Fibroblast of skin of back (primary cell): ENCODE data around the gene NKX1-1.

ENCODE experiments used
- DNase-seq: peaks from one replicate; pipeline ENCODE4 v3.0.0-alpha.2; 2013

The NKX1-1 gene

DNA sequence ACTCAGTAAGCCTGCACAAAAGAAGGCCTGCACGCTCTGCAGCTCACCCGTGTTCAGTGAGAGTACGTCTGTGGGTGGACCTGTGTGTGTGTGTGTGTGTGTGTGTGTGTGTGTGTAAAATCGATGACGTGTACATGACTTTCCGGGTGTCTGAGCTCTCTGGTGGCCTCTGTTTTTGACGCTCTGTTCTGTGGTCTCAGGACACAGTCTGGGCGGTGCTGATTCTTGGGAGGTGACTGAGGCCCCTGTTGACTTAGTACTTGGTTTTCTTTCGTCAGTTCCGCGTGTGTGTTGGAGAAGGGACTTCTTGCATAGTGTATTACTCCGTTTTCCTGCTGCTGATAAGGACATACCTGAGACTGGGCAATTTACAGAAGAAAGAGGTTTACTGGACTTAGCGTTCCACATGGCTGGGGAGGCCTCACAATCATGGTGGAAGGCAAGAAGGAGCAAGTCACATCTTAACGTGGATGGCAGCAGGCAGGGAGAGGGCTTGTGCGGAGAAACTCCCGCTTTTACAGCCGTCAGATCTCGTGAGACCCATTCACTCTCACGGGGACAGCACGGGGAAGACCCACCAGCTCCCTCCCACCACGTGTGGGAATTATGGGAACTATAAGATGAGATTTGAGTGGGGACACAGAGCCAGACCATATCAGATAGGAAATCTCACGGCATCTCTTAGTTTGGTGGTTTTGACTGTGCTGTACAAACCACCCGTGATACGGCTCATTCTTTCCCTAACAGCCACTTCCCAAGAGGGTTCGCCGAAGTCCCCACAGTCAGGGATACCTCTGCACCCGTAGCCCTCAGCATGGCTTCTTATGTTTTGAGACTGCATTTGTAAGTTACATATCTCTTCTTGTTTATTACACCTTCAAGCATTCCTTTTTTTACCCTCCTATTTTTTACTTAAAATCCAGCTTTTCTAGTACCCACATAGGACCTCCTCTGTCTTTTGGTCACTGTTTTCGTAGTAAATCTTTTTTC is 34.8 kb downstream of the NKX1-1 start:
- no peak for DNase-seq

DNA sequence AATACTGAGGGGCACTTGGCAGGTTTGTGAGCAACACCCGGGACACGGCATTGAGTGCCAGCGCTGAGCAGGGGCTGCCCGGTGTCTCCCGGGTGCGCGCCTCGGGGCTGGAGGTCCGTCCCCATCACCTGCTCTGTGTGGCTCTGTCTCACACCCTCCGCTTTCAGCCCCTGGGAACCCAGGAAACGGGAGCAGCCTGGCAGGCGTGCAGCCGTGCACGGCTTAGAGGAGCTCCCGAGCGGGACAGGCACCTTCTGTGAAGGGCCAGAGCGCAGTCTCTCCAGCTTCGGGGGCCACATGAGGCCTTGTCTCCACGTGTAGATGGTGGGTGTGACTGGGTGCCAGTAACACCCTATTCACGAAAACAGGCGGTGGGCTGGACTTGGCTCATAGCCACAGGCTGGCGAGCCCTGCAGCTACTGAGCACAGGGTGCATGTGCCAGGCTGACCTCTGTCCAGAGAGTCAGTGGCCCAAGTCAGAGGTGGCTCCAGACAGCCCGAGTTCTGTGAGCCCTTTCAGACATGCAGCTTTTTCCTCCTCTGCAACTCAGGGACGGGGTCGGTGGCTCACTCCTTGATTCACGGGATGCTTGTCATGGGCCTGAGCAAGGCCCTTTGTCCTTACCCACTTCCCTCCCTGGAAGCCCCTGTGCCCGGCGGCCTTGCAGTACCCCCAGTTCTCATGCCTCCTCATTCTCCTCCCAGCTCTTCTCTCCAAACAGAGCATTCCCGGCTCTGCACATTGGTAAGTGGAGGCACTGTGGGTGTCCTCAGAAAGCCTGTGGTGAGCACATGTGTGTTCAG is 35.7 kb downstream of the NKX1-1 start:
- DNase-seq, result no peak

DNA sequence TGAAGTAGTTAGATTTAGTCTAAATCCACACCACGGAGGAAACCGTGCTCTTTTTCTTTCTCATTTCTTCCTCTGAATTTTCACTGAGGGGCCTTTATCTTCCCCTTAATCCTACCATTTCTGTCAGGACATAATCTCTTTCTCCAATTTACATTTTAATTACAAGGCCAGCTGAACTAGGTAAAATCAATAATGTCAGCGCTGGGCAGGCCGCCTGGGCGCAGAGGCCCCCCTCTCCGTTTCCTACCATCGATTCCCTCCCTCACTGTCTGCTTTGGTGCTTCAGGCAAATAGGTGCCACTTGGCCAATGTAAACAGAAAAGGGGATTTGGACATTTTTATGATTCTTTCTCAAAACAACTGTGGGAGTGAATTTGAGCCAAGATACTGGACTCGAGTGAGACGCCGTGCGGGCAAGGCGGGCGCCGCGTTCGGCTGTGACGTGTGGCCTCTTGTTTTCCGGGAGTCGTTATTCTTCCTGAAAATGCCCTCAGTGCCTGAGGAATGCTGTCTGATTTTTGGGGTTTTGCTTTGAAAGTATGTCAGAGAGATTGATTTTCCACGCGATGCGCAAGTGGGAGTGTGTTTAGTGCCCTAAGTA is 36.7 kb downstream of the NKX1-1 start:
- no peak for DNase-seq

DNA sequence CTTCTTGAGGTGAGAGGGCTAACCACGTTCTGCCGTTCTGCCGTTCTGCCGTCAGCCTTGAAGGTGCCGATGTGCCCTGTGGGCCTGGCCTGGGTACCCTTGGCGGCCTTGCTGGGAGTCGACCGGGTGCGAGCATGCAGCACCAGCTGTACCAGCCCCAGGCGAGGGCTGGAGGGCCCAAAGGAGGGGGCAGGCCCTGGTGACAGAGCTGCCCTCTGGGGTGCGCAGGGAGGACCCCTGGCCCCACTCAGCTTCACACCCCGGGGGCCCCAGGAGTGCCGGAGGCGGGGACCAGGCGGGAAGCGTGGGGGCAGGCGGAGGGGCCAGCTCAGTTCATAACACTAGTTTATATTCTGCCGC is 37.2 kb downstream of the NKX1-1 start:
- no peak for DNase-seq

DNA sequence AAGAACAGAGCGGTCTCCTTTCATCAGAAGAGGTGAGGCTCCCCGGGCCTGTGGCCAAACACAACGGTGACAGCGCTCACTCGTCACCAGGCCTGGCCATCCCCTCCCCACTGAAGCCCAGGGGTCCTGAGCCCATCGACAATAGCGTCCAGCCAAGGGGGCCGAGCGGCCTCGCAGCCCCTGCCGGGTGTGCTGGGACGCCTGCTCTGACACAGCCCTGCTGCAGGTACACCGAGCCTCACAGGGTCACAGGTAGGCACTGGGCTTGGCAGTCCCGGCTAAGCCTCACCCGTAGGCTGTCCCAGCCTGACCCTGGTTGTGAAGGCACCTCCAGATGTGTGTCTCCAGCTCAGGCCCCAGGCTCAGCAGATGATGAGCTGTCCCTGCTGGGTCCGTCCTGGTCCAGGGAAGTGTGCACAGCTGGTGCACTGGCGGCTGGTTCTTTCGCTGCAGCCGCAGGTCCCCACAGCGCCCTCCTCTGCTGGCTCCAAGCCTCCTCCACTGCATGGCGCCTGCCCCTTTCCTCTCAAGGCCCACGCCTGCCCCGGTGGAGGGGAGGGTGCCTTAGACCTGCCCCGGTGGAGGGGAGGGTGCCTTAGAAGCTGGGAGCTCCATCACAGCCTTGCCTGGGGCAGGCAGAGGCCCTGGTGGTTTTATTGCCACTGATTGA is 37.7 kb downstream of the NKX1-1 start:
- no peak for DNase-seq

DNA sequence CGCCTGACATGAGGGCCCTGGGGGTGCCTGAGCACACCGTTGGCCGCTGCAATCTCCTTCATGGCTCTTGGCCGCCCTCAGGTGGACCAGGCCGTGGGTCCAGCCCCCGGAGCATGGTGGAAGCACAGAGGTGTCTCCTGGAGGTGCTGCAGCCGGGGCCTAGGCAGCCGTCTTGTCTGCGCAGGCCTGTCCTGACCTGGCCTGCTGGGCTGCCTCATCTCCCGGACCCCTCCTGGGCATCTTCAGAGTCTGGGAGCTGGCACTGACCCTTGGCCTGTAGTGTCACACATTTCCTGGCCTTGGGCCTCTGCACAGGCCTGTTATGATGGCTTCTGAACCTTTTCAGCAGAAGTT is 38.3 kb downstream of the NKX1-1 start:
- no peak for DNase-seq

DNA sequence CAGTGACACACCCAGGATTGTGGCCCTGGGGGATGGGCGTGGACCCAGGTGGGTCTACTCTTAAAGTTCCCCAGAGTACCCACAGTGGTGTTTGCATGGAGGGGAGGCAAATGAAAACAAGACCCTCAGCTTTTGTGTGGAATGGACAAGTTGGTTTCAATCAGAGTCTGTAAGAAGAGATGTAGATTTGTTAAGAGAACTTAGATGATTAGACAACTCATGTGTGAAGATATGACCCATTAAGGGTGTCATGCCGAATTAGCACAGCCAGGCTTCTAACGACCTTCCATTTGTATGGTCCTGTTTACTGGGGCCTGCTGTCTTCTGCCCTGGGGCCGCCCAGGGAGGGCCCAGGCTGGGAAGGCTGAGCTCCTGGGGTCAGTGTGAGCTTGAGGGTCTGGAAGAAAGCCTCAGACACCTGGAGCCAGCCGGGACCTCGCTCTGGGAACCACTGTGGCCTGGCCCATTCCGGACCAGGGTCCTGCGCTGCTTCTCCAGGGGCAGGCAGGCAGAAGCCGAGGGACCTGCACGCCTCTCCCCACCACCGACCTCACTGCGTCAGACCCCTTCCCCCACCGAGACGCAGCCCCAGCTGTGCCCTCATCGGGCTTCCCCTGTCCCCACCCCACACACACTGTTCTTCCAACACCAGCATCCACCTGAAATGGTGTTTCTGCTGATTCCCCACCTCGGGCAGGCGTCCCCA is 38.9 kb downstream of the NKX1-1 start:
- no peak for DNase-seq

DNA sequence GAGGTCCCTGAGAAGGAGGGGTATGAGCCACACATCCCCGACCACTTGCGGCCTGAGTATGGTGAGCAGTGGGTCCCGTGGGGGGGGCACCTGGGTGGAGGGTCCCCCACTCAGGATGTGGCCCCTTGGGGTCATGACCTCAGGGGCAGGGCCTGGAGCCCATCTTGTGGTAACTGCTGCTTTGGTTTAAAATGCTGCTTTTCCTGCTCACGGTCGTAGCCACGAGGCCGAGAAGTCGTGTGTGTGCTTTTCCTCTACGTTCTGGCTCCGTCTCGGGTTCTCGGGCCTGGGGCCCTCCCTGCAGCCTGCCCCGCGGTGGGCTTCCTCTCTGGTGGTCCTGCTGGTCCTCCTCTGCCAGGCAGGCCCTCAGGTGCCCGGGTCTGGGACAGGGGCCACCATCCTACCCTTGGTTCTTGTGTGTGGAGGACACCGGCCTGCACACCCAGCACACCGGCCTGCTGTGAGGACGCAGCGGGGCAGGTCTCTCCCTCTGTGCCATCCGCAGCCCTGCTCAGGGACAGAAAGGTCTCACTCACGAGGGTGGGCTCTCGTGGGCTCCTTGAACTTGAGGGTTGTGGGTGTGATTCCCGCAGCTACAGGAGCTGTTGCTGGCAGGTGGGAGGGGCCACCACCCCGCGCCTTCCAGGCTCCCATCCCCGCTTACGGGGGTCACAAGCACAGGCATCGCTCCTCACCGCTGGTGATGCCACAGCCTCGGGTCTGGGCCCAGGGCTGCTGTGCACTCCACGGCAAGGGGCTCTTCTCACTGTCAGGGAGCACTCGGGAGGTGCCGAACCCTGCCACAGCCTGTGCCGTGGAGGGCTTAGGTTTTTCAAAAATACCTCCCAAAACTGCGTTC is 39.6 kb downstream of the NKX1-1 start:
- DNase-seq, result no peak

DNA sequence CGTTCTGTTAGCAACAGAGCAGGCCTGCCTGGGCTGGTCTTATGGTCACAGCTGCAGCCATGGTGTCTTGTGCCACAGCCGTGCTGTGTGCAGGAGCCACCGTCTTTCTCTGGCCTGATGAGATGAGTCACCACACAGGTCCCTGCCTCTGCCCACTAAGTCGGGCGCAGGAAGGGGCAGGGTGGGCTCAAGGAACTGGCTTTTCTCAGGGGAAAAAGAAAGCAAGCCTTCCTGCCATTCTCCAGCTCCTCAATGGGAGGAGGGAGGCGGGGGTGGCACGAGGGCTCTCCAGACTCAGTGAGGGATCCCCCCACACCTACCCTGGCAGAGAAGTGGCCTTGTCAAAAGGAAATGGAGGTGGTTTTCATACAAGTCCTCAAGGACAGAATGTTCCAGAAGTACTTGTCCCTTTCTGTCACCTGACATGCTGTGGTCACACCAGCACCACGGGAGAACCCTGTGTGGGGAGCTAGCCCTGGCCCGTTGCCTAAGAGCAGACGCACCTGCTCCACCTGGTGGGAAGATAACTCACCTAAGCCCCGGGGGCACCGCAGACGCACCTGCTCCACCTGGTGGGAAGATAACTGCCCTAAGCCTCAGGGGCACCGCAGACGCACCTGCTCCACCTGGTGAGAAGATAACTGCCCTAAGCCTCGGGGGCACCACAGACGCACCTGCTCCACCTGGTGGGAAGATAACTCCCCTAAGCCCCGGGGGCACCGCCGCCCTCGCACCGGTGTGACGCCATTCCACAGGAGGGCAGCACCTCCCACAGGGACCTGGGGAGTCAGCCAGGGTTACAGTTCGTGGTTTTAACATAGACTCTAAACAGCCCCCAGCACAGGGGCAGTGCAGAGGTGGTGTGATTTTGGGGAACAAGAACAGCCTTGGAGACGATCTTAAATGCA is 40.7 kb downstream of the NKX1-1 start:
- DNase-seq, result no peak

DNA sequence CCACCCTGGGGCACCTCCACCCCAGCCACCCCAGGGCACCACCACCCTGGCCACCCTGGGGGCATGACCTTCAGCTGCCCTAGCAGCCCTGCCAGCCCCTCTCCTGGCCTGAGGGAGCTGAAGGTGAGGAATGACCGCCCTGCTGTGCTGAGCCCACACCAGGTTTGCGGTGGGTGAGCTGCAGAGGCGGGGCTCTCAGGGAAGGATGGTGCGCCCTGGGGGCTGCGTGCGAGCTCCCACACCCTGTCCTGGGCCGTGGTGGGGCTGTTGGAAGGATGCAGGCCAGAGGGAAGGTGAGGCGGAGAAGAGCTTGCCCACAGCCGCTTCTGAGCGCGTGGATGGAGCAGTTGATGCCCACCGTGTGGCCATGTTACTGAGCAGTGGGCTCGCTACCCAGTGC is 41.5 kb downstream of the NKX1-1 start:
- no peak for DNase-seq

DNA sequence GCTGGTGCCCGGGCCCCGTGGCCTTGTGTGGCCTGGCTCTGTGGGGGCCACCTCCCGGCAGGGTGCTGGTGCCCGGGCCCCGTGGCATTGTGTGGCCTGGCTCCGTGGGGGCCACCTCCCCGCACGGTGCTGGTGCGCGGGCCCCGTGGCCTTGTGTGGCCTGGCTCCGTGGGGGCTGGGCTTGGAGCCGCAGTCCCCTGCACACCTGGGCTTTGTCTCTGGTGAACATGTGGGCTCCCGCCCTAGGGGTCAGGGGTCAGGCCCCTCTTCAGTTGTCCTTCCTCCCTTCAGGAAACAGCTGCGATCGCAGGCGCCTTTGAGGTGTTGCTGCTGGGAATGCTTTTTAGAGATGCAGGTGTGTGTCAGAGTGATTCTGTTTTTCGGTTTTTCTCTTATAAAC is 42.0 kb downstream of the NKX1-1 start:
- DNase-seq, result no peak

DNA sequence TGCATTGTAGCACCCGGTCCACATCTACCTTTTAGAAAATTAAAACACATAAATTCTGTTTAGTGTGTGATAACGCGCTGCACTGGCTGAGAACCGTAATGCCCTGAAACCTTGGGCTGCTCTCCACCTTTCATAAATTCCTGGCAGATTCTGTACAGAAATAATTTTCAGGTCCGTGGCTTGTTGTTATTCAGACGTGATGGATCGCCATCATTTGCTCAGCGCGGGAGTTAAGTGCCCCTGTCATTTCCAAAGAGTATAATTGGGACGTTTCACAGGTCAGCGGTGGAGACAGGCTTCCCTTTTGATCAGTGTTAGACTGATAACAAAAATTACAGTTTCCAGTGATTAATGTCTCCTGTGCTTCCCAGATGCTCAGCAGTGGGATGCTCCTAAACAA is 42.7 kb downstream of the NKX1-1 start:
- no peak for DNase-seq

DNA sequence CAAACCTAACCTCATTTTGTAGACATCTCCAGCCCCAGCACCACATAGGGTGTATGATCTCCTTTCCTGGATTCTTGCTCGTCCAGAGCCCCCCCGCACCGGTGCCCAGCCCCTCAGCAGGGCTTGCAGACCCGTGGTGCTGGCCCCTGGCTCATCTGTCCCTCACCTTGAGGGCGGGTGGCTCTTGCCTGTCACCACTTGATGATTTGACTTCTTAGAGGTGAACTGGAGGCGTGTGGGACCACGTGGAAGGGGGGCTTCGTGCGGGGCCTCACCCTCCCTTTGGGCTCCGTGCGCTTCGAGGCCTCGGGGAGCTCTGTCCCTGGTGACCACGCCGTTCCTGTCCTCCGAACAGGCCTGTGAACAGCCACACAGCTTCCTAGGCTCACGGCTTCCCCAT is 43.7 kb downstream of the NKX1-1 start:
- DNase-seq, result no peak

DNA sequence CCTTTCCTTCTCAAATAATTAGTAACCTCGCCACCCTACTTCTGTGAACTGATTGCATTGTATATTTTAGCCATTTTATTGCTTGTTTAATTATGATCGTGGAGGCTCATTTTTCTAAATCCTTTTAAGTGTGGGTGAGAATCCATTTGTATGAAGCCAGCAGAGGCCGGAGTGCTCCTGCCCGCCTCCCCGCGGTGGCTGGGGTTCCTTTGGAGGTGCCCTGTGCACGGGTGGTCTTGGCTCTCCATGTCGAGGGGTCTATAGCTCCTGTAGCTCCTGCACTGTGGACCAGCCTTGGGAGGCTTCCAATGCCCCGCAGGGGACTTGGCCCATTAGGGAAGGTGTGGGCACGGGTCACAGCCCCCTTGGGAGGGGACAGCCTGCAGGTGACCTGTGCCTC is 44.2 kb downstream of the NKX1-1 start:
- DNase-seq, result no peak

DNA sequence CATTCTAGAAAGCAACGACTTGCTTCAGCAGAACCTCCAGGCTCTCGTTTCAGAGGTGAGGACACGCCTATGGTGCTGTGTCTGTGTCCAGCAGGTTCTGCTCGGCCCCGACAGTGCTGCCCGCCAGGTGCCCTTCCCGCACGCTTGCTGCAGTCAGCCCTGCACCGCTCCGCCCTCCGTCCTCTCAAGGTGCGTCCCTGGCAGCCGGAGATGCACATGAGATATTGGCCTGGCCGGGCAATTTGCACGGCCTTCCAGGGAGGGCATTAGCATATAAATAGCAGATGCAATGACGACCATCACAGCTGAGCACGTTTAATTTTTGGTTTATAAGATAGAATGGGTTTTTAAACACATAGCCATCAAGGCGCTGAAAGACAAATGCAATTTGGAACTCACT is 44.8 kb downstream of the NKX1-1 start:
- no peak for DNase-seq

DNA sequence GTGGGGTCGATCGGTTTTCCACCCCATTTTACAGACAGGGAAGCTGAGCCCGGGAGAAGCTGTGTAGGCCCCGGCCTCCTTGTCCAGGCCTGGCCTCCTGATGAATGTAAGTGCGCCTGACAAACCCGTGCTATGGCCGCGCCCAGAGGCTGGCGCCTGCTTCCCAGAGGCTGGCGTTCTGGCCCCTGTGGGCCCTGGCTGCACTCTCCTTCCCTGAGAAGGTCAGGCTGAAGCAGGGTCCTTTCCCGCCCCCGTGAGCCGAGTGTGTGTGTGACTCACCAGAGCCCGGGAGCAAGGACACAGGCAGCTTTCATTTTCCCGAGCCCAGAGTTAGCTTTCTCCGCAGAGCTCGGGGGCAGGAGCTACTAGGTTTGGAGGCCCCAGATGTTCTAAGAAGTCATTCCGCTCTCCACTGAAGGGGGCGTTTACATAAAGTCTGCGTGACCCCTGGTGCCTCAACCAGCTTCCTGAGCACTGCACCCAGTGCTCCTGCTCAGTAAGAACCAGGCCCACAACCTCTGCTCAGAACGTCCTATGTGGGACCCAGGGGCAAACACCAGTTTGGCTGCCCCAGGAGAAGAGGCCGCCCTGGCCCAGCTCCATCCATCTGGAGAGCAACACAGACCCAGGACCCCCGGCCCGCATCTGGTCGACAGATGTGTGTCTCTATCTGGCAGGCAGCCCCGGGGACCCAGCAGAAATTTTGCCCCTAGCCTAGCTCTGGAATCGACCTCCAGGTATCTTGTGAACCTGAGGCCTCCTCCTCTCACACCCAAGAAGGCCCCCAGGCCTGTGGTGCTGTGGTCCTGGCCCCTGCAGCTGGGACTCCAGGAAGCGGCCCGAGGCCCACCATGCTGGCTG is 45.6 kb downstream of the NKX1-1 start:
- DNase-seq, result peak; percentile 60

DNA sequence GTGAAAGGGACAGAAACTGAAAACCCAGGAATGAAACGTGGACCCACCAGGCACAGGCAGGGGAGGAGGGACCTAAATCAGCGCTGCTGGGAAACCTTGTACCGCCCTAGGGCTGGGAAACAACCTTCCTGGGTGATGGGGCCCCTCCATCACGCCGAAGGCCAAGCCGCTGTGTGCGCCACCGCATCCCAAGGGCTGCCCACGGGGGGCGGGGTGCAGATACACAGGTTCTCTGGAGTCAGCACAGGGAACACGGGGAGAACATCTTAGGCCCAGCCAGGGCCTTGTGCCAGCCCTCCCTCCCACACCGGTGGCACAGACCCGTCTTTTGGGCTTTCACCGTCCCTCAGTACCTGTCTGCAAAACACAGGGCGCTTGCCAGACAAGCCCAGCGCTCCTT is 46.3 kb downstream of the NKX1-1 start:
- no peak for DNase-seq

DNA sequence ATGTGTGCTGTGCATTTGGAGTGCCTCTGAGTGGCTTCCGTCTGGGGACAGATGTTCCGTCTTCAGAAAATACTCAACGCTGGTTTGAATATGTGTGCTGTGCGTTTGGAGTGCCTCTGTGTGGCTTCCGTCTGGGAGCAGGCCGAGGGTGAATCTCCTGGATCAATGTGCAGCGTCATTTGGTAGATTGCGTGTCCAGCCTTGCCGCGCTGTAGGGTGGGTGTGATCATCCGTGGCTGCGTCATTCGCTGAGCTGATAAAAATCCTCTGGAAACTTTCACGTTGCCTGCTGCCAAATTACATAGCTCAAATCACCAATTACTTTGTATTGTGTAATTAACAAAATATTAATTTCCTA is 47.1 kb downstream of the NKX1-1 start:
- DNase-seq, result peak; percentile 23

DNA sequence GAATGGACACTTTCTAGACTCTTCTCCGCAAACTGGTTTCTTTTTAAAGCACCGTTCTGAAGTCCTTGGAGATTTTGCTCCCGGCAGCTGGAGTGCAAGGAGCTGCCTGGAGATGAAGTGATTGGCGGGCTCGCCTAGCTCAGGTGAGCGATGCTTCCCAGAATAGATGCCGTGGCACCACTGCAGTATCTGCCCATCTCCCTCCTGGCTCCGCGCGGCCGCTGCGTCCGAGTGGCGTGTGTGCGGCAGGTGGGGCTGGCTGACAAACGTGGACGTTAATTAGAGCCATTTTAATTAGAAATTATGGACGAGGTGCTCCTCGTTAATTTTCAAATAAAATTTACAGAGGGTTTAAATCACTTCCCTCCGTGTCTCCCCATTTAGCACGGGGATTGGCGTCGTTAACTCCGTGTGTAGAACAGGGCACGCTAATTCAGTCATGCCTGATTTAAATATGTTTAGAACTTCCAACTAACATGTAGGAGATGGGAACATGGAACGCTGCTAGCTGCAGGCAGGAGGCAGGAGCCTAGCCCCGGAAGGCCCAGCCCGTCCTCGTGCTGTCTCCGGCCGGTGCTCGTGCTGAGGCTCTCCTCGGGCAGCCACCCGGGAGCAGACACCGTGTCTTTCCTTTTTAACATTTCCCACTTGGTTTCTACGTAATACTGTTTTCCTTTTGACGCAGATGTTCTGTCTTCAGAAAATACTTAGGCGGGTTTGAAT is 47.7 kb downstream of the NKX1-1 start:
- DNase-seq, result no peak
